Testis (tissue), 2 donors: ENCODE data around the gene GALNT15.

Experiments
- POLR2A ChIP-seq: fragments of 450-650 bp; IDR thresholded peaks from one replicate; pipeline ENCODE4 v1.6.1; 2017; ENCODE audit warnings: antibody characterized with exemption, mild to moderate bottlenecking, moderate library complexity
- TF ChIP-seq, protein P1 (sequence below), 3 experiments: fragments of 450-650 bp in 2 of 3; fragments of 200-600 bp in 1 of 3; sonication (generic) in 1 of 3; IDR thresholded peaks; one replicate each; pipeline ENCODE4 v1.5.1; 2016 to 2019; ENCODE audit warnings: antibody characterized with exemption in 3 of 3, mild to moderate bottlenecking in 2 of 3, moderate library complexity in 1 of 3

DNA sequence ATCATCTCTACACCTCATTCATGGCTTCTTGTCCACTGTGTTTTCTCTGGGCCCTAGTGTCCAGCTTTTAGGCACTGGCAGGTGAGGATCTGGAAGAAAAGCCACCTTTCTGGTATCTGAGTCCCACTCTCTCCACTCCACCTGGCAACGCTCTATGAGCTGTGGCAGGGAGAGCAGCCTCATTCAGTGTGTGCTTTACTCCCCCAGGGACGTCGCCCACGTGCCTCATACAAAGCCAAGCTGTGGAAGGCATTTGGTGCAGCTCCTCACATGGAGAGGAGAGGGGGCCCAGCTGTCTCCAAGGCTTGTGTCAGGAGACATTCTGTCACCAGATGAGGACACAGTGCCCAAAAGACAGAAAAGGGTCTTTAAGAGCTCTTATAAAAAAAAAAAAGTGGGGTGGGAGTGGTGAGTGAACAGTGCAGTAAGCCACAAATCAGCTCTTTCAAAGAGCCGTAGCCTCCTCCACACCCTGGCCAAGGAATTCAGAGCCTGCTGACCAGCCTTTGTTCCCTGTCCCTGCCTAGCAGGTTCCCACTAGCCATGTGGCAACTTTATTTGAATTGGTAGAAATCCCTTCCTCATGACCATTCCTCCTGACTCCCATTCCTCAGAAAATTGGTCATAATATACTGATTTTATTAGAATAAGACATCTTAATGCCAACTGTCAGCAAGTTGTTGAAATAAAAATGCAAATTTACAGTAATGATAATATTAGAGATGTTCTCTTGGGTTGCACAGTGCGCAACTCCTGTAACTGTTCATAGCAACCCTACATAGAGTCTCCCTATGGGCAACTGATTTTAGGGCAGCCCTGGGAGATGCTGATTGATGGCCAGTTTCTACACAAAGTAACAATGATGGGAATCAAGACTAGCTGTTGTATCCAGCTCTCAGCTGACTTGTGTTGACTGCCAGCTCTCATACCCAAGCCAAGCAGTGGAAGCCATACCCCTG, 29.5 kb downstream of the GALNT15 start:
- TF ChIP-seq, protein P1, sequence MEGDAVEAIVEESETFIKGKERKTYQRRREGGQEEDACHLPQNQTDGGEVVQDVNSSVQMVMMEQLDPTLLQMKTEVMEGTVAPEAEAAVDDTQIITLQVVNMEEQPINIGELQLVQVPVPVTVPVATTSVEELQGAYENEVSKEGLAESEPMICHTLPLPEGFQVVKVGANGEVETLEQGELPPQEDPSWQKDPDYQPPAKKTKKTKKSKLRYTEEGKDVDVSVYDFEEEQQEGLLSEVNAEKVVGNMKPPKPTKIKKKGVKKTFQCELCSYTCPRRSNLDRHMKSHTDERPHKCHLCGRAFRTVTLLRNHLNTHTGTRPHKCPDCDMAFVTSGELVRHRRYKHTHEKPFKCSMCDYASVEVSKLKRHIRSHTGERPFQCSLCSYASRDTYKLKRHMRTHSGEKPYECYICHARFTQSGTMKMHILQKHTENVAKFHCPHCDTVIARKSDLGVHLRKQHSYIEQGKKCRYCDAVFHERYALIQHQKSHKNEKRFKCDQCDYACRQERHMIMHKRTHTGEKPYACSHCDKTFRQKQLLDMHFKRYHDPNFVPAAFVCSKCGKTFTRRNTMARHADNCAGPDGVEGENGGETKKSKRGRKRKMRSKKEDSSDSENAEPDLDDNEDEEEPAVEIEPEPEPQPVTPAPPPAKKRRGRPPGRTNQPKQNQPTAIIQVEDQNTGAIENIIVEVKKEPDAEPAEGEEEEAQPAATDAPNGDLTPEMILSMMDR (IDR thresholded peaks at IDR 0.05): no peak
- no peak for TF ChIP-seq POLR2A
